Hypothalamus (tissue), 51 donors: Measurements from ENCODE around the gene DHX58.
"Not testable (repeated sequence)": the region's sequence is repeated elsewhere in the genome, so short reads cannot be mapped to it uniquely, and the experiment has no call there.

Experiments used
- DNase-seq, 51 donors: peaks; one replicate each; lab custom pipeline; 2025; lab: John Stamatoyannopoulos, UW

DHX58 gene

DNA sequence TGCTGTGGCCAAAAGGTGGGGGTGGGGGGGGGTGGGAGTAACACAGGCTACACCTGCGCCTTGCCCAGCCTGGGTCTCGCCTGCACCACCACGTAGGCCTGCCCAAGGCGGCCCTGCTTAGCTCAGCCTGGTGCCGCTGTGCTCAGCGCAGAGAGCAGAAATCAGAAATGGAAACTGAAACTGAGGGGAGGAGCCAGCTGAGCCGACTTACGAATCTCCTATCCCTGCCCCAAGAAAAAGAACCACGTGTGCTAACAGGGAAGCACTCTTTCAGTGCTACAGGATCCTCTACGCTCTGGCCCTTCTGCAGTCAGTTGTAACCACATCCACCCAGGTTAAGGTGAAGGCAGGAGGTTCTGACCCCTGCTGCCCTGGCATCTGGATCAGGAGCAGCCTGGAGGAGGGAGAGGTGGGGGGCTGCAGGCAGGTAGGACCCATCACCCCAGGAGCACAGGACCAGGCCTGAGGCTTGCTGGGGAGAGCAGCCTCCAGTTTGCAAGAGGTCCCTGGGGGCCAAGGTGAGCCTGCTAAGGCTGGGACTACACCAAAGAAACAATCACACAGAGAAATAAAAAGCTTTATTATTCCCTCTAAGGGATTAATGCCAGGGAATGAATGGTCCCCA lies at the start of gene DHX58:
DHX58 (minus strand) TSS at position 163 of the 625 bp plus-strand sequence. CDS start 822 bp downstream, outside the sequence.
- peak in 43 of 51 donors; percentile 22 to 74 (median 49) for DNase-seq

DNA sequence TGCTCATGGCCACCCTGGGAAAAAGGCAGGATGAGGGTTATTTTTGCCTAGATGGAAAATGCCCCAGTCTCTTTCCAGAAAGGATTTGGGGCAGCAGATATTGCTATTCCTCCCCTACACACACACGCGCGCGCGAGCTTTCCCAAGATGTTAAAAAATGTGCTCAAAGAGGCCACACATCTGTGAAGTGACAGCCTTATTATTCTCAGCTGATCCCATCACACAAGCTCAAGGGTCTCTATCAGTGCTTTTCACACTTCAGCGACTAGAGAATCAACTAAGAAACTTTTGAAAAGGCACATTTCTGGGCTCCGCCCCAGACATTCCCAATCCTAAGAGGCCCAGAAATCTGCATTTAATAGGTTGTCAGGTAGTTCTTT lies 48.0 kb upstream of the DHX58 start:
- DNase-seq: no peak

GRCh38 chr17:42159796-42160530 lies 47.4 kb upstream of the DHX58 start:
- DNase-seq: no peak

GRCh38 chr17:42155614-42156045 lies 43.1 kb upstream of the DHX58 start:
- DNase-seq: peak in 2 of 51 donors; percentile 22 to 37

GRCh38 chr17:42153919-42154742 lies 41.6 kb upstream of the DHX58 start:
- no peak for DNase-seq

DNA sequence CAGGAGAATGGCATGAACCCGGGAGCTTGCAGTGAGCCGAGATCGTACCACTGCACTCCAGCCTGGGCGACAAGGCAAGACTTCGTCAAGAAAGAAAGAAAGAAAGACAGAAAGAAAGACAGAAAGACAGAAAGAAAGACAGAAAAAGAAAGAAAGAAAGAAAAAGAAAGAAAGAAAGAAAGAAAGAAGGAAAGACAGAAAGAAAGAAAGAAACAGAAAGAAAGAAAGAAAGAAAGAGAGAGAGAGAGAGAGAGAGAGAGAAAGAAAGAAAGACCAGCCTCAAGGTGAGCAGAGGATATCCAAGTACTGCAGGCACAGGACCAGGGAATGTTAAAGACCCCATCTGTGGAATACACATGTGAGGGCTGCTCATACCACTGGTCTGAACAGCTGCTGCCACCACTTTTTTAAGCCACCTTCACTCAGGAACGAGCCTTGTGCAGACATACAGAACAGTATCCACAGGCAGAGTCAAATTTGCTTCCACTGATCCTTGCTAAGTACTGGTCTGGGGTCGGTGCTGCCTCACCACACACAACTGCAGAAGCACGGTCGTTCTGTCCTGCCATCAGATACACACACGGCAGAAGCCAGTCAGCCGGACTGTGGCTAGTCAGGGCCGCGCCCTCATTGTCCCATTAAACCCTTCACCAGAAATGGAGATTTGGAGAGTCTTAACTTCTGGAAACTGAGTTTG lies 34.5 kb upstream of the DHX58 start:
- no peak for DNase-seq

DNA sequence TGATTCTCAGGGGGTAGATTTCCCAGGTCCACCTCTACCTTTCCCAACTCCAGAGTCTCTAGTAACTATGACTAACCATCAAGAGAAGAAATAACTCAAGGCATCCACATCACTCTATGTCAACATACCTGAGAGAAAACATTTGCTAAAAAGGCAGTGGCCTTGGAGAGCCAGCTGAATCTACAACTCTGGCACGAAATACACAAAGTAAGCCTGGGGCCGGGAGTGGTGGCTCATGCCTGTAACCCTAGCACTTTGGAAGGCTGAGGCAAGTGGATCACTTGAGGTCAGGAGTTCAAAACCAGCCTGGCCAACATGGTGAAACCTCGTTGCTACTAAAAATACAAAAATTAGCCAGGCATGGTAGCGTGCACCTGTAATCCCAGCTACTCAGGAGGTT lies 30.6 kb upstream of the DHX58 start:
- DNase-seq: not testable (repeated sequence)

- peak in 6 of 51 donors; percentile 16 to 59 (median 28) for DNase-seq
These were observed 29.9 kb upstream of the DHX58 start for GRCh38 chr17:42142371-42142896.

DNA sequence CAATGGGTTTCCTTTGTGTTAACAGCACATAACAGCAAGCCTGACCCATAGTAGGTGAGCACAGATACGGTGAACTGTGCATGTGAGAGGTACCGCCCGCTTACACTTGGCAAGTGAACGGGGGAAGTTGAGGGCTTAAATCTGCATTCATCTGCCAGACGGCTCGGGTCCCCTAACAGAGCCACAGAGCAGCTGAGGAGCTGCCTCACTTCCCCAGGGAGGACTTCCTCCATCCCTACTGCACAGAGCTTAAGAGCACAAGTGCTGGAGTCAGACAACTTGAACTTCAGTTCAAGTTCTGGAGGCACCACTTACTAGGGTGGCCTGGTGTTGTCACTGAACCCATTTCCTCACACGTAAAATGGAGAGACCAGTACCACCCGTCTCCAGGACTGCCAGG lies 28.9 kb upstream of the DHX58 start:
- no peak for DNase-seq

DNA sequence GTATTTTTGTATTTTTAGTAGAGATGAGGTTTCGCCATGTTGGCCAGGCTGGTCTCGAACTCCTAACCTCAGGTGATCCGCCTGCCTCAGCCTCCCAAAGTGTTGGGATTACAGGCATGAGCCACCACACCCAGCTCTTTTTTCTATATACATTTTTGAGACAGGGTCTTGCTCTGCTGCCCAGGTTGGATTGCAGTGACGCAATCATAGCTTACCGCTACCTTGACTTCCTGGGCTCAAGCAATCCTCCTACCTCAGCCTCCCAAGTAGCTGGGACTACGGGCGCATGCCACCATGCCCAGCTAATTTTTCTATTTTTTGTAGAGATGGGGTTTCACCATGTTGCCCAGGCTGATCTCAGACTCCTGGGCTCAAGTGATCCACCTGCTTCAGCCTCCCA lies 28.2 kb upstream of the DHX58 start:
- not testable (repeated sequence) for DNase-seq

DNA sequence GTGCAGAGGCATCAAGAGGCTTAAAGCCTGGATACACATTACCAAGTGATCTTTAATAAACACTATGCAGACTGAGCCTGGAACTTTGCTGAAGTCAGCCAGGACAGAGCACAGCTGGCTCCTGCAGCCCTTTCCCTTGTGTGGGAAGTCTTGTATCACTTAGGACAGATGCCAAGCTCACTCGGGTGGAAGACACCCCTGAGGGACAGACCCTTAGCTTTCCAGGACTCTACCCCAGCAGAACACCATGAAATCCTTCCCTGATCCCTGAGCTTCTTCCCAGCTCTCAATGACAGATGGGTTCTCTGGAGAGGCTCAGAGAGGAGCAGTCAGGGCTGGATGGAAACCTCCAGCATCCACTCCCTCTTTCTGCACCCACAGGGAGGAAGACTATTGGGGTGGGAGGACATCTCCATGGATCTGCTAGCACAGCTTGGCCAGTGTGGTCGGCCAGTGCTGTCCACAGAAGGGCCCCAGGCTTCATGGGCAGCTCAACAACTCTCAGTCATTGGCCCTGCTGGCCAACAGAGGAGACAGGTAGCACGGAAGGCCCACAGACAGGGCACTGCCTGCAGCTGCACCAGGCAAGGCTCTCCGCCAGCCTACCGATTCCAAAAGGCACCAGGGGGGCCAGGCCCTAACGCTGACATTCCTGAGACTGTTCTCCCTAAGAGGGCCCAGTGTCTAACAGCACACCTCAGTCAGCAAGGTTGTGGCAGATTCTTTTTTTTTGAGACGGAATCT lies 26.4 kb upstream of the DHX58 start:
- DNase-seq: no peak

- DNase-seq: no peak
These were observed 24.1 kb upstream of the DHX58 start for GRCh38 chr17:42136654-42137051.

DNA sequence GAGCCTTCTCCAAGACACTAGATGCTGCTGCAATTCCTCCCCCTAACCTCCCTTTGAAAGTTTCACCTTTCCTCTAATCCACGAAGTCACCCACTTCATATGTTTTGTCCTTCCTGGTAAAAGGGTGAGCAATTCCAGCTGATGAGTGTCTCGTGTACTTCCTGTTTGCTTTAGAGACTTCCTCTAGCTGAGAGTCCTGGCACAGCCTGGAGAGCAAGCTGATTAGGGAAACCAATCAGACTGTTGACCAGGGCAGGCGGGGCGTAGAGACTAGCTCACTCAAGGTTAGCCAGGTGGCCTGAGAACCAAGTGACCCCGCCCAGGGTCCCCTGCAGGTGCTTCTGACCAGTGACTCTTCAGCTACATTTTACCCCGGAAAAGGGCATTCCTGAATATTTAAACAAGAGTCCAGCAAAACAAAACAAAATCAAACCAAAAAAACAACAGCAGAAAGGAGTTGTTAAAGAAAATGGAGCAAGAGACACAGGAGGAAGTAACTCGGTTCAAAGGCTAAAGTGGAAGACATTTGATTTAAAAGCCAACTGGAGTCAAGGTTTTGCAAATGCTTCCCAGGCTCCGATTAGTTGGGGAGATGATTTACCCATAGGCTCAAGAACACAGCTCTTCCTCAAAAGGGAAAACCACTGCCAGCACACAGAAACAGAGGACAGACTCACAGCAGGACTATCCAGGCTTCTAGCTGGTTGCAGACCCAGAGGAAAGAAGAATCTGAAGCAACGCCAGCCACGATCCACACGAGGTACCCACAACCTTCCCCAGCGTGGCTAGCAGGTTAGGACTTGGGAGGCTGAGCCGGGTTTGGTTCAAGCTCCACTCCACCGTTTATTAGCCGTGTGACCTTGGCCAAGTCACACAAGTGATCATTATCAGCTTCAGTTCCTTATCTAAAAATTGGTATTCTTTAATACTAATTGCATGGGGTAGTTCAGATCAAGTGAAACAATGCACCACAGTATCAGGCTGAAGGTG lies 23.4 kb upstream of the DHX58 start:
- DNase-seq: peak in 2 of 51 donors; percentile 12 to 15

- DNase-seq: no peak
These were observed 22.6 kb upstream of the DHX58 start for GRCh38 chr17:42135151-42135550.

GRCh38 chr17:42133461-42134041 lies 21.0 kb upstream of the DHX58 start:
- DNase-seq: peak in 1 of 51 donors; percentile 25

DNA sequence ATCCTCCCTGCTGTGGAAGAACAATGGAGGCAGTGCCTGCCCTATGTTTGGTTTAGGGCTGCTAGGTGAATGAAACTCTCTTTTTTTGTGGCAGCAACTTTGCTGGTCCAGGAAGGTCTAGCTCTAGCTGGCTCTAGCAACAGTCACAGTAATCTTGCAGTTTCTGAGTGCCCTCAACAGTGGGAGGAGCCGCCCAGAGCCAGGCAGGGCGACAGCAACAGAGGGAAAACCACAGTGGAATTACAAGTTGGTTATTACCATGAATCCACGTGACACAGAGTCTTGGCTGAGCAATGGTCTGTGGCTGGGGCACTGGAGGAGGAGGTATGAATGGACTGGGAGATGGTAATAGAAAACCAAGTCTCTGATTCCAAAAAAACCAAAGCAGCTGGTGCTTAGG lies 20.4 kb upstream of the DHX58 start:
- DNase-seq: peak in 41 of 51 donors; percentile 5 to 83 (median 55)

DNA sequence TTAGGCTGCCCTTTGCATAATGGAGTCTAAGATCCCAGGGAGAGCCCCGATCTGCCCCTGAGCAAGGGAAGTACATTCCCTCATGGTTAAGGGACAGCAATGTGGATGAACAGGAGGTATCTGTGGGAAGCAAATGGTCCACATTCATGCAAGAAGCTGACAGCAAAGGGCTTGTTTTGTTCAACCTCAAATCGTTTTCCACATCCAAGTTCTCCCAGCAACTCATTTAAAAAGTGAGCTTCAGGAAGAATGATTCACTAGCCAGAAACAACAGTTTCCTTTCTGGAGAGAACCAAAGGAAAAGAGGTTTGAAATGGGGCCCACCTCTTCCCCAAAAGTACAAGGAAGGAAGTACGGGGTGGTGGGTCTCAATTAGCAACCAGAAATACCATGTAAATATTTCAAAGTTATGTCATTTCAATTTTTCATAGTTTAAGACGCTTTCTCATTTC lies 19.5 kb upstream of the DHX58 start:
- DNase-seq: no peak

- no peak for DNase-seq
These were observed 18.7 kb upstream of the DHX58 start for GRCh38 chr17:42131232-42131631.
